Parathyroid adenoma (tissue), 2 donors: ENCODE data around the gene NPHP1.
A peak's percentile ranks its signal among the peaks of the same experiment; 100 is the strongest.
"Not testable (repeated sequence)": the region's sequence is repeated elsewhere in the genome, so short reads cannot be mapped to it uniquely, and the experiment has no call there.

ENCODE experiments used
- H2AFZ ChIP-seq: fragments of 300-600 bp; sonication (generic); one replicate; pipeline ENCODE4 v1.7.0; 2017; ENCODE audit warnings: antibody characterized with exemption, mild to moderate bottlenecking
- H3K27ac ChIP-seq: fragments of 300-600 bp; sonication (generic); one replicate; pipeline ENCODE4 v1.7.0; 2017
- H3K27me3 ChIP-seq: fragments of 300-600 bp; sonication (generic); one replicate; pipeline ENCODE4 v1.7.0; 2017; ENCODE audit warnings: low read length; ENCODE audit not compliant: control insufficient read depth, insufficient read depth
- H3K36me3 ChIP-seq: fragments of 300-600 bp; sonication (generic); one replicate; pipeline ENCODE4 v1.7.0; 2017; ENCODE audit warnings: low read length; ENCODE audit not compliant: control insufficient read depth, insufficient read depth
- H3K4me1 ChIP-seq: fragments of 300-600 bp; sonication (generic); one replicate; pipeline ENCODE4 v1.7.0; 2017; ENCODE audit warnings: control low read depth
- H3K4me2 ChIP-seq: fragments of 300-600 bp; sonication (generic); one replicate; pipeline ENCODE4 v1.7.0; 2017; ENCODE audit warnings: low read length
- H3K4me3 ChIP-seq: fragments of 300-600 bp; sonication (generic); one replicate; pipeline ENCODE4 v1.7.0; 2017; ENCODE audit warnings: low read depth, low read length
- H3K79me2 ChIP-seq: fragments of 300-600 bp; sonication (generic); one replicate; pipeline ENCODE4 v1.7.0; 2017; ENCODE audit warnings: control low read depth
- H3K9ac ChIP-seq: fragments of 300-600 bp; sonication (generic); one replicate; pipeline ENCODE4 v1.7.0; 2017; ENCODE audit warnings: mild to moderate bottlenecking
- H3K9me3 ChIP-seq: fragments of 300-600 bp; sonication (generic); one replicate; pipeline ENCODE4 v1.7.0; 2017; ENCODE audit warnings: low read length; ENCODE audit not compliant: control insufficient read depth
- TF ChIP-seq, protein P1 (sequence below): fragments of 300-600 bp; sonication (generic); IDR thresholded peaks from one replicate; pipeline ENCODE4 v1.7.0; 2017; ENCODE audit warnings: antibody characterized with exemption, mild to moderate bottlenecking
- donor health status: primary hyperparathyroidism.

NPHP1 gene

DNA sequence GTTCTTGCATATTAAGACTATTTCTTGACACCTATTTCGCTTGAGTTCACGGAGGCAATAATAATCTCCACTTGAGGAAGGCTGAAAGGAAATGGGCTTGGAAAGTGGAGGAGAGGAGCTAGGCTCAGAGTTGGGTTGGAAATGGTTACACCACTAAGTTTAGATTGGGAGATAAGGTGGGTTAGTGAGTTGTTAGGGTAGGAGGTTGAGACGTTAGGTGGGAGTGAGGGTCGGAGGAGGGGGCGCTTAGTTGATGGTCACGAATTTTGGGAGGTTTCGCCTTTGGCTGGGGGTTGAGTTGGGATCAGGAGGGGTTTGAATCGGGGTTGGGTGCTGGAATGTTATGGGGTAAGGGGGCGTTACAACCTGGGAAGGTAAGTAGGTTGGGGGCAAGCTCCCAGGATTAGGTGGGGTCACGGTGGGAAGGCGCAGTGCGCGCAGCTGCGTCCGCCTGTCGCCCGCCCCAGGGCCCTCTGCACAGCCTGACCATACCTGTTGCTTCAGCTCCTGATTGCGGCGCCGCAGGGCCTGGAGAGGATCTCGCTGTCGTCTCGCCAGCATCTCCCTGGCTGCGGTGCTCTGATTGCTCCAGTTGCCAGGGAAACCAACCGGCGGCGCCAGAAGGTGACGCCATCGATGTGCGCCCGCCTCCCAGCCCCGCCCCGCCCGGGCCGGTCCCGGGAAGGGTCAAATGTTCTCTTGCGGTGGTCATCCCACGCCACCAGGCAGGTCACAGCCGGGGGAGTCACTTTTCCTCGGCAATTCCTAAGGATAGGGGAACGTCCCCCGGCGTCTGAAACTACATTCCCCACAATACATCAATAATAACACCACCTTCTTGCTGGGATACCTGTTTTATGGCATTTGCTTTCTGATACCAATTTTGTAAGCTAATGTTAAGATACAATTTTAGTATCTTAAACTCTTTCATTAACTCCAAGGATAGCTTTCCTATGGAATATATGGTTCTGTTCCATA lies at the start of gene NPHP1:
Gene NPHP1 (minus strand): TSS at position 606 of the 978 bp plus-strand sequence. CDS start 45 bp downstream, at position 561.
- no peak within 1 kb of the TSS for H3K9ac ChIP-seq
- peak within 1 kb of the TSS; percentile 63 for H3K27ac ChIP-seq
- peak within 1 kb of the TSS; percentile 96 for H3K4me3 ChIP-seq
- no peaks in the 10 kb centered on the region for H3K9me3 ChIP-seq
- no peaks in the 10 kb centered on the region for H3K36me3 ChIP-seq
- no peaks in the 10 kb centered on the region for H3K4me1 ChIP-seq
- H3K4me2 ChIP-seq = peak within 1 kb of the TSS; percentile 70
- TF ChIP-seq, protein P1, sequence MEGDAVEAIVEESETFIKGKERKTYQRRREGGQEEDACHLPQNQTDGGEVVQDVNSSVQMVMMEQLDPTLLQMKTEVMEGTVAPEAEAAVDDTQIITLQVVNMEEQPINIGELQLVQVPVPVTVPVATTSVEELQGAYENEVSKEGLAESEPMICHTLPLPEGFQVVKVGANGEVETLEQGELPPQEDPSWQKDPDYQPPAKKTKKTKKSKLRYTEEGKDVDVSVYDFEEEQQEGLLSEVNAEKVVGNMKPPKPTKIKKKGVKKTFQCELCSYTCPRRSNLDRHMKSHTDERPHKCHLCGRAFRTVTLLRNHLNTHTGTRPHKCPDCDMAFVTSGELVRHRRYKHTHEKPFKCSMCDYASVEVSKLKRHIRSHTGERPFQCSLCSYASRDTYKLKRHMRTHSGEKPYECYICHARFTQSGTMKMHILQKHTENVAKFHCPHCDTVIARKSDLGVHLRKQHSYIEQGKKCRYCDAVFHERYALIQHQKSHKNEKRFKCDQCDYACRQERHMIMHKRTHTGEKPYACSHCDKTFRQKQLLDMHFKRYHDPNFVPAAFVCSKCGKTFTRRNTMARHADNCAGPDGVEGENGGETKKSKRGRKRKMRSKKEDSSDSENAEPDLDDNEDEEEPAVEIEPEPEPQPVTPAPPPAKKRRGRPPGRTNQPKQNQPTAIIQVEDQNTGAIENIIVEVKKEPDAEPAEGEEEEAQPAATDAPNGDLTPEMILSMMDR = no peak
- no peaks in the 10 kb centered on the region for H3K27me3 ChIP-seq
- peak within 1 kb of the TSS; percentile 88 for H2AFZ ChIP-seq
- no peaks in the 10 kb centered on the region for H3K79me2 ChIP-seq

DNA sequence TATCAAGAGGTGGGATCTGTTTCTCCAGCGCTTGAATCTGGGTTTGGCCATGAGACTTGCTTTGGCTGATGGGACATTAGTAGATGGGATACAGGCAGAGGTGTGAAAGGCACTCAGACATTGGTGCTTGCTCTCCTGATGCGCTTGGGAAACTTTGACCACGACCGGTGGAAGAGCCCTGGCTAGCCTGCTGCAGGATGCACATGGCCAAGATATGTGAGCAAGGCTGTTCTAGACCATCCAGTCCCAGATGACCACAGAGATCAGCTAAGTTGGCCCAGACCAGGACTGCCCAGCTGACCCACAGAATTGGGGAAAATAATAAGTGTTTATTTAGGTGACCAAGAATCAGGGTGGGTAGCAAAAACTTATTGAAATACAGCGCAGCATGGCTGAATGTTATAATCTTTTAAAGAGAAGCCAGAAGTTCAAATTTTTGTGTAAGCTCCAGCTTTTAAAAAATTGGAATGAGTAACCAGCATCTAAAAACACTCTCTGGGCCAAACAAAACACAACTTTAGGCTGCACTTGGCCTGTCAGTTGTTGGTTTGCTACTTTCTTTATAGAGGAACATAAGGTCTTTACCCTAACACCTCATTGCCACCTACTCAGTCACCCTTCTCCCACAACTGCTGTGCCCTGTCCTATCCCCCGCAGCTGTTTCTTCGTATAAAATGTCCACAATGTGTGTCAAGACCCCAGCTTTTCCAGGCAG lies 43.4 kb upstream of the NPHP1 start:
- H3K9ac ChIP-seq, H3K36me3 ChIP-seq: not testable (repeated sequence)

DNA sequence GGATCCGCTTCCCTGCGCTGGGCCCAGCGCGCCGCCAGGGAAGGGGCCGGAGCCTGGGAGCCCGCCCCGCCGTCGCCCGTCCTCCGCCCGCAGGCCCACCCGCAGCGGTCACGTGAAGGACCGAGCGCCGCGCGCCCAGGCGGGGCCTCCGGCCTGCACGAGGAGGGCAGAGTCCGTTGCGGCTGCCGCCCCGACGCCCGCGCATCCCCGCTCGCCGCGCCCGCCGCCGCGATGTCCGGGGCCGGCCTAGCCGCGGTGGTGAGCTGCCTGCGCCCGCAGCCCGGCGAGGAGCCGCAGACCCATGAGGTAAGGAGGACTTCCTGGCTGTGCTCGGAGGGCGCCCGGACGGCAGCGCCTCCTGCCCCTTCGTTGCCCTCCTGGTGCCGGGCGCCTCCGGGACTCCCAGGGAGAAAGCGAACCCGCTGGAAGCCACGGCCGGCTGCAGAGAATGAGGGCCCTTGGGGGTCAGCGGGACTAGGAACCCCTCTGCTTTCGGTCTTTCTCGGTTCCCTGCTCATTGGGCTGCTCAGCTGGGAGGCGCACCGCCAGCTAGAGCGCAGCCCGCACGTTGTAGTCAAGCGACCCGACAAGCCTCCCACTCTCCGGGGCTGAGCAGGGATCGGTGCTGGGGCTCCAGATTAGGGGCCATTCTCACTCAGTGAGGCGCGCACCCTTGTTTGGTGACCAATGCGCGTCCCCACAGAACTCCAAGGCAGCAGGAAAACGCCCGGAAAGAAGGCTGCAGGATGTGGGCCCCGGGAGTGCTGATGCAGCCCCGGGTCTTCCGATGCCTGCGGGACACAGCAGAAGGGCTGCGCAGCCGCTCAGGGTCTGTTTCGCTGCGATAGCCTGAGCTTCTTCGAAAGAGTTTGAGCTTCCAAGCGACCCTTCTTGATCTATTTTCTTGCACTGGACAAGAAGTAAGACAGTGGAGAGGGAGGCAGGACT lies 40.9 kb upstream of the NPHP1 start:
- H3K4me2 ChIP-seq, H3K4me3 ChIP-seq, H3K4me1 ChIP-seq, H3K27me3 ChIP-seq, H3K27ac ChIP-seq, H3K9ac ChIP-seq, H3K9me3 ChIP-seq, H3K79me2 ChIP-seq, H3K36me3 ChIP-seq, H2AFZ ChIP-seq: not testable (repeated sequence)

More for the DNA sequence above, 43.4 kb upstream of the NPHP1 start:
- H3K4me2 ChIP-seq, H3K79me2 ChIP-seq, H3K4me1 ChIP-seq, H3K4me3 ChIP-seq, H3K27ac ChIP-seq, H2AFZ ChIP-seq, H3K27me3 ChIP-seq, H3K9me3 ChIP-seq: not testable (repeated sequence)

DNA sequence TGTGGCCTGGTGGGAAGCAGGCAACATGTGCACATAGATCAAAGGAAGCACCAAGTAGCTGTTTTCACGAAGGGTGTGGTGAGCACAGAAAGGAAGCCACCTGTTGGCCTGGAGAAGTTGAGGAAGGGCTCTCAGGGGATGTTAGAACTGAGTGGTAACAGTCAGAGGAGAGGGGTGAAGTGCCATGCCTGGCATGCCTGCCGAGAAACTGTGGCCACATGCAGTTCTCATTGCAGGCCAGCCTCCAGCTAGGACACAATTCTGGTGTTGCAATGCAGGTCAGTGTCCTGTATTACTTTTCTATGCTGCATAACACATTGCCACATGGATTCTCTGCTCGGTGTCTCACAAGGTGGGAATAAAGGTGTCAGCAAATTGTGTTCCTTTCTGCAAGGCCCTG lies 38.5 kb upstream of the NPHP1 start:
- not testable (repeated sequence) for H3K36me3 ChIP-seq, H3K4me2 ChIP-seq, H3K4me1 ChIP-seq, H3K79me2 ChIP-seq, H3K27ac ChIP-seq, H3K9me3 ChIP-seq, H2AFZ ChIP-seq, H3K27me3 ChIP-seq, H3K9ac ChIP-seq, H3K4me3 ChIP-seq

DNA sequence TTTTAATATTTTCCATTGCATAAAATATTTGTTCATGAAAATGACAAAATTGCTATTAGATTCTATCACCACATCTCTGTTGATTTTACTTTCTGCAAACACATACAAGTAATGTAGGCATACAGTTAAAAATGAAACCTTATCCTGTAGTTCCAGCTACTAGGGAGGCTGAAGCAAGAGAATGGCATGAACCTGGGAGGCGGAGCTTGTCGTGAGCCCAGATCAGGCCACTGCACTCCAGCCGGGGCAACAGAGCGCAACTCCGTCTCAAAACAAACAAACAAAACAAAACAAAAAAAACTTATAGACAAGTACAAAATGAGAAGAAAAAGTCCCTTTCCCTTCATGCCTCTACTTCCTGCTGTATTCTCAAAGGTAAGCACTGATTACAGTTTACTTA lies 29.7 kb upstream of the NPHP1 start:
- H3K4me1 ChIP-seq, H3K27me3 ChIP-seq, H3K27ac ChIP-seq: not testable (repeated sequence)

DNA sequence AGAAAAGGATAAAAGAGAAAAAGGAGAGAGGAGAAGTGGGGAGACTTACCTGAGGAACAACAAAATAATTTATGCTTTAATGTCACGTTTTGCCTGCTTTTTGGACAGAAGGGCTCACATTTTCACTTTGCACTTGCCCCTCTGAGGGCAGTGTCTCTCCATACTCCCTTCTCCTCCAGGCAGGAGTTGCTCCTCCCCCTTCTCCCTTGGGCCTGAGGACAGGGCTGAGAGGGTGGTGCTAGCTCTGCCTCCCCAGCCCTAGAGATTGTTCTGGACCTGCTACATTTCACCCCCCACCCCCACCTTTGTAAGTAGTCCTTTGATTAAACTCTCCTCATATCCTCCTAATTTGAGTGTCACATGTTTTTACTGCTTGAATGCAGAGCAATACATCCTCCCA lies 25.1 kb upstream of the NPHP1 start:
- H3K9me3 ChIP-seq, H2AFZ ChIP-seq, H3K4me2 ChIP-seq, H3K27ac ChIP-seq, H3K36me3 ChIP-seq, H3K9ac ChIP-seq, H3K27me3 ChIP-seq, H3K79me2 ChIP-seq, H3K4me3 ChIP-seq, H3K4me1 ChIP-seq: not testable (repeated sequence)

More for the DNA sequence above, 29.7 kb upstream of the NPHP1 start:
- not testable (repeated sequence) for H2AFZ ChIP-seq, H3K79me2 ChIP-seq, H3K4me3 ChIP-seq, H3K36me3 ChIP-seq, H3K9me3 ChIP-seq, H3K4me2 ChIP-seq, H3K9ac ChIP-seq

DNA sequence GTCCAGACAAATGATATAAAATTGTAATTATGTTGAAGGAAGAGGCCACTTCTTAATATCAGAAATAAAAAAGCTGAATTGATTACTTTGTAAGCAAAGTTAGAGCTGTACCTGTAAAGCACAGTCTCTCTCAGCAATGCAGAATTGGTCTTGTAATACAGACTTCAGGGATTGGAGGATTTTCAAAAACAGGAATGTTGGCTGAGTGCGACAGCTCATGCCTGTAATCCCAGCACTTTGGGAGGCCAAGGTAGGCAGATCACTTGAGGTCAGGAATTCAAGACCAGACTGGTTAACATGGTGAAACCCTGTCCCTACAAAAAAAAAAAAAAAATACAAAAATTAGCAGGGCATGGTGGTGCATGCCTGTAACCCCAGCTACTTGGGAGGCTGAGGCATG lies 17.8 kb upstream of the NPHP1 start:
- not testable (repeated sequence) for H3K27ac ChIP-seq, H3K9me3 ChIP-seq, H3K4me3 ChIP-seq, H2AFZ ChIP-seq, H3K9ac ChIP-seq, H3K4me1 ChIP-seq, H3K27me3 ChIP-seq, H3K79me2 ChIP-seq, H3K4me2 ChIP-seq, H3K36me3 ChIP-seq
